HepG2 (cell line): Measurements from ENCODE around the gene ATP1A1.

Experiments
- MAZ ChIP-seq, 2 experiments: sonication (generic) in 1 of 2; formaldehyde crosslinking in 1 of 2; IDR thresholded peaks; 2 replicates each; pipeline versions ENCODE4 v1.5.0 to v1.6.1; 2012 to 2020; ENCODE audit warnings: low read depth in 2 of 2, mild to moderate bottlenecking in 2 of 2, borderline replicate concordance in 1 of 2, improper control_type of control experiment in 1 of 2, low read length in 1 of 2, missing genetic modification reagents in 1 of 2, moderate library complexity in 1 of 2
- NCOA5 ChIP-seq: sonication (generic); formaldehyde crosslinking; IDR thresholded peaks from 2 replicates; pipeline ENCODE4 v1.4.0; 2020; ENCODE audit warnings: missing genetic modification reagents
- POLR2AphosphoS5 ChIP-seq: IDR thresholded peaks from 2 replicates; pipeline ENCODE4 v1.6.1; 2012; ENCODE audit warnings: low read depth, low read length
- SETDB1 ChIP-seq: sonication (generic); formaldehyde crosslinking; IDR thresholded peaks from 2 replicates; pipeline ENCODE4 v1.5.1; 2020; ENCODE audit warnings: missing genetic modification reagents, mild to moderate bottlenecking, borderline replicate concordance
- ZBTB8A ChIP-seq: sonication (generic); formaldehyde crosslinking; IDR thresholded peaks from 2 replicates; pipeline ENCODE4 v1.4.0; 2020; ENCODE audit warnings: mild to moderate bottlenecking, low read depth, missing genetic modification reagents, borderline replicate concordance
- TF ChIP-seq, protein P1 (sequence below), 2 experiments: IDR thresholded peaks; 2 replicates each; pipeline ENCODE4 v1.6.1; 2011 to 2012; ENCODE audit warnings: low read length in 2 of 2, borderline replicate concordance in 1 of 2, low read depth in 1 of 2, mild to moderate bottlenecking in 1 of 2, moderate library complexity in 1 of 2
- TF ChIP-seq, protein P2 (sequence below): sonication (generic); formaldehyde crosslinking; IDR thresholded peaks from 2 replicates; pipeline ENCODE4 v1.4.0; 2020; ENCODE audit warnings: missing genetic modification reagents

DNA sequence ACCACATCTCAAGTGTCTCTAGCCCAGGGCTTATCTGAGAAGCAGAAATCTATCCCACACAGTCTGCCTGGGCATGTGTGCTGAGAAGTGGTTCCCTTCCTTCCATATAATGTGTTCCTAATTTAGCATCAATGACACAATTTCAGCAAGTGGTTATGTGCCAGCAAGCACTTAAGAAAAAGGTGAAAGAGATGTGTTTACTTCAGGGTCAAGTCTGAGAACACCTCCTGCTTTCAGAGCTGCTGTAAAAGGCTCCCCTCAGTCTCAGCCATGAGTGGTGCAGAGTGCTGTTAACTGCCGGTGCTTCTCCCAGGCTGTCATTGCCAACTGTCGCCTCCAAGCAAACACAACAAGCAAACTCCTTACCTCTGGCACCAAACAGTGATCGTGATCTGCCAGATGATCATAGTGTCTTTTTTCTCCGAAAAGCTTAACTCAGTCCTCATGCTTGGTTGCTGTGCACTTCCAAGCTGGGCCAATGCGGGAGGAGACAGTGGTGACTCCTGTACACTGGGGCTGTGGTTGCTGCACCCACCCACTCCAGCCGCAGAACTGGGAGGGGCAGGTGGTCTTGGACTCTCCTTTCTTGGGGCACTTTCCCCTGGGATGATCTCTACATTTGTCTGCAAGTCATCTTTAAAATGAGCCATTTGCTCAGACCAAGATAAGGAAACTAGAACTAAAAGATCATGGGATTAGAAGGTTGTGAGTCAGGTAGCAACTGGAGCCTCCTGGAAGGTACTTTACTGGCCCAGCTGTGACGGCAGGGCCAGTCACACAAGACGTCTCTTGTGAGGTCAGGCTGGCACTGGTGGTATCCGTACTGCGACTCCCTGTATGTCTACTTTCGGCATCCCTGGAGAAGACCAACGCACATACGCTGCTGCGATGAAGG lies 32.4 kb downstream of the ATP1A1 start:
- TF ChIP-seq, protein P1, sequence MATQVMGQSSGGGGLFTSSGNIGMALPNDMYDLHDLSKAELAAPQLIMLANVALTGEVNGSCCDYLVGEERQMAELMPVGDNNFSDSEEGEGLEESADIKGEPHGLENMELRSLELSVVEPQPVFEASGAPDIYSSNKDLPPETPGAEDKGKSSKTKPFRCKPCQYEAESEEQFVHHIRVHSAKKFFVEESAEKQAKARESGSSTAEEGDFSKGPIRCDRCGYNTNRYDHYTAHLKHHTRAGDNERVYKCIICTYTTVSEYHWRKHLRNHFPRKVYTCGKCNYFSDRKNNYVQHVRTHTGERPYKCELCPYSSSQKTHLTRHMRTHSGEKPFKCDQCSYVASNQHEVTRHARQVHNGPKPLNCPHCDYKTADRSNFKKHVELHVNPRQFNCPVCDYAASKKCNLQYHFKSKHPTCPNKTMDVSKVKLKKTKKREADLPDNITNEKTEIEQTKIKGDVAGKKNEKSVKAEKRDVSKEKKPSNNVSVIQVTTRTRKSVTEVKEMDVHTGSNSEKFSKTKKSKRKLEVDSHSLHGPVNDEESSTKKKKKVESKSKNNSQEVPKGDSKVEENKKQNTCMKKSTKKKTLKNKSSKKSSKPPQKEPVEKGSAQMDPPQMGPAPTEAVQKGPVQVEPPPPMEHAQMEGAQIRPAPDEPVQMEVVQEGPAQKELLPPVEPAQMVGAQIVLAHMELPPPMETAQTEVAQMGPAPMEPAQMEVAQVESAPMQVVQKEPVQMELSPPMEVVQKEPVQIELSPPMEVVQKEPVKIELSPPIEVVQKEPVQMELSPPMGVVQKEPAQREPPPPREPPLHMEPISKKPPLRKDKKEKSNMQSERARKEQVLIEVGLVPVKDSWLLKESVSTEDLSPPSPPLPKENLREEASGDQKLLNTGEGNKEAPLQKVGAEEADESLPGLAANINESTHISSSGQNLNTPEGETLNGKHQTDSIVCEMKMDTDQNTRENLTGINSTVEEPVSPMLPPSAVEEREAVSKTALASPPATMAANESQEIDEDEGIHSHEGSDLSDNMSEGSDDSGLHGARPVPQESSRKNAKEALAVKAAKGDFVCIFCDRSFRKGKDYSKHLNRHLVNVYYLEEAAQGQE (IDR thresholded peaks at IDR 0.05; ENCODE audit: borderline replicate concordance in 1 of 2, low read depth in 1 of 2, low read length in 2 of 2), result no peak
- no peak for TF ChIP-seq NCOA5 (CRISPR knock-in tag)
- TF ChIP-seq, protein P2, sequence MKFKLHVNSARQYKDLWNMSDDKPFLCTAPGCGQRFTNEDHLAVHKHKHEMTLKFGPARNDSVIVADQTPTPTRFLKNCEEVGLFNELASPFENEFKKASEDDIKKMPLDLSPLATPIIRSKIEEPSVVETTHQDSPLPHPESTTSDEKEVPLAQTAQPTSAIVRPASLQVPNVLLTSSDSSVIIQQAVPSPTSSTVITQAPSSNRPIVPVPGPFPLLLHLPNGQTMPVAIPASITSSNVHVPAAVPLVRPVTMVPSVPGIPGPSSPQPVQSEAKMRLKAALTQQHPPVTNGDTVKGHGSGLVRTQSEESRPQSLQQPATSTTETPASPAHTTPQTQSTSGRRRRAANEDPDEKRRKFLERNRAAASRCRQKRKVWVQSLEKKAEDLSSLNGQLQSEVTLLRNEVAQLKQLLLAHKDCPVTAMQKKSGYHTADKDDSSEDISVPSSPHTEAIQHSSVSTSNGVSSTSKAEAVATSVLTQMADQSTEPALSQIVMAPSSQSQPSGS (CRISPR knock-in tag), result no peak
- TF ChIP-seq SETDB1 (CRISPR knock-in tag), result no peak
- TF ChIP-seq MAZ (IDR thresholded peaks at IDR 0.05; ENCODE audit: borderline replicate concordance, low read depth, low read length), result no peak
- TF ChIP-seq MAZ (CRISPR knock-in tag; IDR thresholded peaks at IDR 0.05; ENCODE audit: low read depth), result no peak
- TF ChIP-seq POLR2AphosphoS5, result no peak
- no peak for TF ChIP-seq ZBTB8A (CRISPR knock-in tag)
